HL-60 (cell line): ENCODE results near the gene AFDN.

ENCODE experiments used
- DNase-seq, 2 experiments: peaks; one replicate each; pipeline ENCODE4 v3.0.0-alpha.2; 2010 to 2020; ENCODE audit warnings: low read depth in 1 of 2, low spot score in 1 of 2
- H3K27ac ChIP-seq: fragments of 250-450 bp; sonication (Bioruptor Pico); replicated peaks from 2 replicates; pipeline ENCODE4 v1.5.1; 2020; ENCODE audit warnings: mild to moderate bottlenecking, moderate library complexity
- H3K27me3 ChIP-seq: fragments of 250-450 bp; sonication (Bioruptor Pico); 2 replicates; pipeline ENCODE4 v1.5.1; 2021; ENCODE audit warnings: mild to moderate bottlenecking, moderate library complexity; ENCODE audit not compliant: insufficient read depth, poor library complexity, severe bottlenecking
- H3K4me3 ChIP-seq: replicated peaks from 2 replicates; pipeline ENCODE4 v1.5.1; 2011; ENCODE audit warnings: mild to moderate bottlenecking, control low read depth, low read length; ENCODE audit not compliant: insufficient read depth
- GABPA ChIP-seq: IDR thresholded peaks from 2 replicates; pipeline ENCODE4 v1.6.1; 2012; ENCODE audit warnings: low read depth
- POLR2AphosphoS5 ChIP-seq: IDR thresholded peaks from 2 replicates; pipeline ENCODE4 v1.6.1; 2012; ENCODE audit warnings: low read depth
- REST ChIP-seq: IDR thresholded peaks from 2 replicates; pipeline ENCODE4 v1.6.1; 2012; ENCODE audit warnings: low read depth; ENCODE audit not compliant: insufficient replicate concordance
- SPI1 ChIP-seq: IDR thresholded peaks from 2 replicates; pipeline ENCODE4 v1.6.1; 2012; ENCODE audit warnings: low read depth, mild to moderate bottlenecking, borderline replicate concordance
- TF ChIP-seq, protein P1 (sequence below): IDR thresholded peaks from one replicate; pipeline ENCODE4 v1.5.1; 2011; ENCODE audit warnings: low read length, control low read depth, inconsistent platforms; ENCODE audit not compliant: insufficient read depth

AFDN gene

GRCh38 chr6:167987396-167988153, 160.9 kb downstream of the AFDN start:
- no peak for DNase-seq
- Histone ChIP-seq H3K4me3 (no peak overlapping the region), H3K27me3 (no peaks in the 10 kb centered on the region), H3K27ac (no peak overlapping the region)
- TF ChIP-seq REST: no peak
- no peak for TF ChIP-seq POLR2AphosphoS5
- no peak for TF ChIP-seq GABPA
- no peak for TF ChIP-seq SPI1
- TF ChIP-seq, protein P1, sequence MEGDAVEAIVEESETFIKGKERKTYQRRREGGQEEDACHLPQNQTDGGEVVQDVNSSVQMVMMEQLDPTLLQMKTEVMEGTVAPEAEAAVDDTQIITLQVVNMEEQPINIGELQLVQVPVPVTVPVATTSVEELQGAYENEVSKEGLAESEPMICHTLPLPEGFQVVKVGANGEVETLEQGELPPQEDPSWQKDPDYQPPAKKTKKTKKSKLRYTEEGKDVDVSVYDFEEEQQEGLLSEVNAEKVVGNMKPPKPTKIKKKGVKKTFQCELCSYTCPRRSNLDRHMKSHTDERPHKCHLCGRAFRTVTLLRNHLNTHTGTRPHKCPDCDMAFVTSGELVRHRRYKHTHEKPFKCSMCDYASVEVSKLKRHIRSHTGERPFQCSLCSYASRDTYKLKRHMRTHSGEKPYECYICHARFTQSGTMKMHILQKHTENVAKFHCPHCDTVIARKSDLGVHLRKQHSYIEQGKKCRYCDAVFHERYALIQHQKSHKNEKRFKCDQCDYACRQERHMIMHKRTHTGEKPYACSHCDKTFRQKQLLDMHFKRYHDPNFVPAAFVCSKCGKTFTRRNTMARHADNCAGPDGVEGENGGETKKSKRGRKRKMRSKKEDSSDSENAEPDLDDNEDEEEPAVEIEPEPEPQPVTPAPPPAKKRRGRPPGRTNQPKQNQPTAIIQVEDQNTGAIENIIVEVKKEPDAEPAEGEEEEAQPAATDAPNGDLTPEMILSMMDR: no peak

GRCh38 chr6:167988154-167988495, 161.4 kb downstream of the AFDN start:
- TF ChIP-seq POLR2AphosphoS5 (no peak), REST (no peak), SPI1 (no peak), GABPA (no peak)
- TF ChIP-seq, protein P1: no peak
- H3K27ac ChIP-seq: no peak overlapping the region

GRCh38 chr6:167988945-167989841, 162.5 kb downstream of the AFDN start:
- Histone ChIP-seq H3K27me3 (no peaks in the 10 kb centered on the region), H3K4me3 (no peak overlapping the region), H3K27ac (no peak overlapping the region)
- TF ChIP-seq, protein P1: no peak
- no peak for TF ChIP-seq SPI1
- no peak for TF ChIP-seq POLR2AphosphoS5
- no peak for TF ChIP-seq REST
- TF ChIP-seq GABPA: no peak
- no peak for DNase-seq

More at GRCh38 chr6:167988154-167988495, 161.4 kb downstream of the AFDN start:
- no peaks in the 10 kb centered on the region for H3K27me3 ChIP-seq
- H3K4me3 ChIP-seq: no peak overlapping the region
- no peak for DNase-seq
